CD4-positive, alpha-beta T cell treated with Interleukin-17A for 4 hours (primary cell): ENCODE measurements around the gene PARP16.

Experiments used
- DNase-seq: peaks from one replicate; pipeline ENCODE4 v3.0.0-alpha.2; 2020; ENCODE audit warnings: mixed read lengths

The PARP16 gene, protein sequence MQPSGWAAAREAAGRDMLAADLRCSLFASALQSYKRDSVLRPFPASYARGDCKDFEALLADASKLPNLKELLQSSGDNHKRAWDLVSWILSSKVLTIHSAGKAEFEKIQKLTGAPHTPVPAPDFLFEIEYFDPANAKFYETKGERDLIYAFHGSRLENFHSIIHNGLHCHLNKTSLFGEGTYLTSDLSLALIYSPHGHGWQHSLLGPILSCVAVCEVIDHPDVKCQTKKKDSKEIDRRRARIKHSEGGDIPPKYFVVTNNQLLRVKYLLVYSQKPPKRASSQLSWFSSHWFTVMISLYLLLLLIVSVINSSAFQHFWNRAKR

DNA sequence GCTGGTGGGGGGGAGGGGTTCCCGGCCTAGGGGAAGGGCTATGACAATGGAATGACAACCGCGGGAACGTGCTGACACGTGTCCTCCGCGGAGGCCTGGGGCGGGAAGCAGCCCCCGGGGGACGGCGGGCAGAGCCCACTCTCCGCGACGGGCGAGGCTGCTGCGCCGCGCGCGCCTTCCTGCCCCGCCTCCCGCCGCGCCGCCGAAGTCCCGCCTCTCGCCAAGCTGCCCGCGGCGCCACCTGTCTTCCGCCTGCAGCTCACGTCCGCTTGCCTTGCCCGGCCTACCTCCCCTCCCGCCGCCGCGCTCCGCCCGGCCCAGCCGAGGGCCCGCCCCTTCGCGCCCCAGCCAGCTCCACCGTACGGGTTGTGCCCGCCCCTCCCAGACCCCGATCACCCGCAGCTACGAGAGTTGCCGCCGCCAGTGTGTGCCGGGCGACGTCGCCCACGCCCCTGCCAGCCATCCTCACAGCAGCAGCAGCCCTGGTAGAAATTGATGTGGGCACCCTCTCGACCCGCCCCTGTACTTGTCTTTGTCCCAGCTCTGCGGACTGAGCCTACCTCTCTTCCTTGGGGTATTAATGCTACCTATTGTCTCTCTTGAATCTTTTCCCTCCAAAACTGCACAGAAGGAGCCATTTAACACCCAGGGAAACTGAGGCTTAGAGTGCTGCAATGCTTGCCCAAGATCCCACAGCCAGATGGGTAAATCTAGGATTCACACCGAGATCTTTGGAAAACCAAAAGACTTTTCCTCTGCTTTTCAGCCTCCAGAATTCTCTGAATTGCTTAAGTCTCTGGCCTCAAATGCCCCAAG, at the start of gene PARP16:
Gene PARP16, minus strand, starts transcription at position 180 of the 816 bp plus-strand sequence. CDS start 457 bp downstream, outside the sequence.
- DNase-seq = peak; percentile 95

DNA sequence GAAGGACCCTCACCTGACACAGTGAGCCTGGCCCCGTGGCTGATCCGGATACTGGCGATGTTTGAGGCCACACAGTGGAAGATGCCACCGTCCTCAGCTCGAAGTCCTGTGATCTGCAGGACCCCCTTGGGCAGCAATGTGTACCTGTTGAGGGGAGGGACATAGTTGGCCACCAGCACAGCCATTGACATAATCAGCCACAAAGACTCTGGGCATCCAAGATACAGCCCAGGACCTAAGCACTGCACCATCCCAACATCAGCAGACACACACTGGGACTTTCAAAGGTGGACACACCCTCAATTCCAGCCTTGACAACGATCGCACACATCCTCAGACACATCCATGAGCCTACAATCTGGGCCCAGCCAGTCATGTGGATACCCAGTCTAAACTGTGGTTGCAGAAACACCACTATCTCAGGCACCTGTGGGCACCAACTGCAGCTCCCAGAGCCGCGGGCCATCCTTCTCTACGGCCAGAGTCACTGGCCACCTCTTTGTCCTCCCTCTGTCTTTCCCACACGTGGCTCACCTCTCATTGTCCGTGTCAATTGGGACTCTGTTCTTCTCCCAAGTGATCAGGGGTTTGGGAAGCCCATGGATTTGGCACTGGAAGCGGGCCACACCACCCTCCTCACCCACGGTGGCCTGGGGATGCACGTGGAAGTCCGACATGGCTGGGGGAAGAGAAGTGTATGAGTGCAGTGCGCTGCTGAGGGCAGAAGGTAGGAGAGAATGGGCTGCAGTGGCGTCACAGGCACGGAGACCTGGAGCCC, 48.8 kb upstream of the PARP16 start:
- DNase-seq = no peak

DNA sequence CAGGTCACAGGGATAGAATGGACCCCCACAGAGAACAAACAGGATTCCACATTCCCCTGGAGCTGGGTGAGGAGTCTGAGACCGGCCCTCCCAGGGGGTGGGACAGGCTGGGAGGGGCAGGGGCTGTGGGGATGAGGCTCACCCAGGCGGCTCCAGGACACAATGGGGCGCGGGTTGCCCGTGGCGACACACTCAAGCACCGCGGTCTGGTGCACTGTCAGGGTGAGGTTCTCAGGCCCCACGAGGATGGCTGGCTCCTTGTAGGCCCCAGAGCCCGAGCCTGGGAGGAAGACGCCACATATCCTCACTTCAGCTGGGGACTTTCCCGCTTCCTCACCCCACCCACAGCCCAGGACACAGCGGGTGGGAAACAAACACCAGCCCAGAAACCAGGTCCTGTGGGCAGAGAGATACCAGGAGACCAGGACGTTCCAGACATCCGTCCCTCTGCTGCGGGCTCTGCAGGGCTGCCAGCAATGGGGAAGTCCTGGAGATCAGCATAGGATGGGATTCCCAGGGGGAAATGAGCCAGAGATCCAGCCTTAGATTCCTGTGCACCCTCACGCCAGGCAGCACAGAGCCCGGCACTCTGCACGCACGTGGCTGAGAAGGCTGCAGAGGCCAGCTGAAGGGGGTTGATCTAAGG, 48.0 kb upstream of the PARP16 start:
- DNase-seq = no peak

DNA sequence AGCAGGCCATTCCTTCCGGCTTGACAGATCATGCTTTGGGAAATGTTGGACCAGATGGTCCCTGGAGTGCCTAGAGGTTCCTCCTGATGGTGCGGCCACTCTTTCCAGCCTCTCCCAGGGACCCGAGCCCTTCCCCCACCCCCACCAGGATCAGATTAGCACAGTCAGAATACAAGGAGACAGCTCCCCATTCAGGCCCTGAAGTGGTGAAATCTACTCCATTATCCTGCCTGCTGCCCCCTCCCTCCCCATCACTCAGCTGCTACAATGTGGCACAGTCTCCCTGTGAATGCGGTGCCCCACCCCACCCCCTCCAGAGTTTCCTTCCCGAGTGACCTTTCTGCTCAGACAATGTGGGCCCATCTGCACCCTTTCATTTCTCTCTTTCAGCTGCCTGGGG, 47.2 kb upstream of the PARP16 start:
- no peak for DNase-seq

DNA sequence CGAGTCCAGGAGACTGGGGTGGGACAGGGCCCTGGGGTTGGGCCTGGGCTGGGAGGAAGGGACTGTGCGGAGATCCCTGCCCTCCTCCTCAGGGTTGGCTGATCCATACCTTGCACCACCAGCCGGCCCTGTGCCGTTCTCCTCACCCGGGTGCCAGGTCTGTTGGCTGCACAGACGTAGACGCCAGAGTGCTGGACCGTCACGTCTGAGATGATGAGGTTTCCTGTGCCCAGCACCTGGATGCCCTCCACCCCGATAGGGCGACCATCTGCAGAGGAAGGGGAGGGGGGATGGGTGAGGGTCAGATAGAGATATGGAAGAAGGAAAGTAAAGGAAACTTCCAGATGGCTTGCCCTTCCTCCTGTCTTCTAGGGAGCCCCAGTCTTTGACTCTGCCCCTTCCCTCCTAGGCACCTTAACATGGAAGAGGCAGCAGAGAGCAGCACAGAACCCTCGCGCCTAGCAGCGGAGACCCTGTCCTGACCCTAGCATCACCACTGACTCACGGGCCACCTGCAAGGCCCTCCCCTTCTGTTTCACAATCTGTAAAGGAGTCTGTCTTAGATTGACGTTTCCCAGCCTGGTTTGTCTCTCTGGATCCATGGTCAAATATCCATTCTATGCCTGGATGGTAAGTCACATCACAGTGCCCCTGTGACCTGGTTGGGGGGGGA, 46.6 kb upstream of the PARP16 start:
- no peak for DNase-seq

DNA sequence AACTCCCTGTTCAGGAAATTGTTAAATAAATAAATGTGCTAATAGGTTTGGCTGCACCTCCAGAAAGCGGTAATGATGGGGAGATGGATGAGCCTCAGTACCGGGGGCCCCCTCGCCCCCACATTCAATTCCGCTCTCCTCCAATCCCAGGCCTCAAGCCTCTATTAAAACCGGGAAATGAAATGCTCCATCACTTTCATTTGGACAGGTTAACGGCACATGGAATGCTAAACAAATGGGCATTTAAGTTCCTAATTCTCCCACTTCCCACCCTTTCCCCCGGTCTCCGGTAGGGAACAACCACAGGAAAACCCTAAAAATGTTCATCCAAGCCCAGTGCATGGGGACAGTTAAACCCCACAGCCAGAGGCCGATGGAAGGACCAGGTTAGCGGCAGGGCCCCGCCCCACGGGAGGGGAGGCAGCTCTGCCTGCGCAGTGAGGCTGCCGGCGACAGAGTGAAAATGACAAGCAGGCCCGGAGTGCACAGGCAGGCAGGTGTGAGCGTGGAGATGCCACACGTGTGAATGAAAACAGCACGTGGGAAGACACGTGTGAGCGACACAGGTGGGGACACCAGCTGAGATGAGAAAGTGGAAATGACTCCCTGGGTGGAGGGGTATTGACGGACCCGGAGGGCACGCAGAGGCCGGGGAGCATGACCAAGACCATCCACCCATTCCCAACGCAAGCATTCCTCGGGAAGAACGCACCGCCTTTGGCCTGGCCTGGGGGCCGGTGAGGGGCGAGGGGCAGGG, 45.9 kb upstream of the PARP16 start:
- no peak for DNase-seq

DNA sequence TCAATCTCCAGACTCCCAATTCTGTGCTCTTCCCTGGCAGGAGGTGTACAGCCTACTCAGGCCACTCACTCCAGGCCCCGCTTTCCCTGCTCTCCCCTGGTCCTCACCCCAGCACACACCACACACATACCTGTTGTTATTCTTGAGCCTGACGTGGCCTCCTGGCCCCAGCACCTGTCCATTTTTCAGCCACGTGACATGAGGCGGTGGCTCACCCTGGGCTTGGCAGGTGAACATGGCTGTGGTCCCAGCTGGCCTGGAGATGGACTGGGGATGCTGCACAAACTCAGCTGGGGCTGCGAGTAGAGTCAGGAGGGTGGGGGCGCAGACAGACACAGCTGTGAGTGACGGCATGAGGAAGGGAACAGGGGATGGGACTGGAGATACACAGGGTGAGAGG, 45.1 kb upstream of the PARP16 start:
- DNase-seq = no peak

DNA sequence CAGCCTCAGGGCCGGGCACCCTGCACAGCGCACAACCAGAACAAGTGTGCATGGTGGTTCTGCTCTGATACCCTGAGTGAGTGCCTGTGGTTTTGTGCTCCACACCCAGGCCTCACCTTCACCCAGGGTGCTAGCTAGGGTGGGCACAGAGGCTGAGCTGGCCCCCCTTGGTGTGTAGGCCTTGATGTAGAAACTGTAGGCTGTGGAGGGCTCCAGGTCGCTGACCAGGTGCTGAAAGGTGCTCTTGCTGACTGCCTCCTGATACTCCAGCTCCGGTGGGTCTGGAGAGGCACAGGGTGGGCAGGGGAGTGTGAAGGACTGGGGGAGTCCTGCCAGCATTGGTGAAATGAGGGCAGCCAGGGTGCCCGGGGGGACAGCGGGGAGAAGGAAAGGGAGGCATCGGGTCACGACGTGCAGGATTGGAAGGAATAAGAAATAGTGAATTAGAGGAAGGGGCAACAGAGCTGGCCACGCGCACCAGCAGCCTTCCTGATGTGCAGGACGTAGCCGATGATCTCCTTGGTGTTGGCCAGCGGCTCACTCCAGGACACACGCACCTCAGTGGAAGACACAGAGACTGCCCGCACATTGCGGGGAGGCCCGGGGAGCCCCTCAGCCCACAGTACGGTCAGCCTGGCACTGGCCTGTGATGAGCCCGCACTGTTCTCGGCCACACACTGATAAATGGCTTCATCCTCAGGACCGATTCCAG, 44.4 kb upstream of the PARP16 start:
- DNase-seq = no peak

DNA sequence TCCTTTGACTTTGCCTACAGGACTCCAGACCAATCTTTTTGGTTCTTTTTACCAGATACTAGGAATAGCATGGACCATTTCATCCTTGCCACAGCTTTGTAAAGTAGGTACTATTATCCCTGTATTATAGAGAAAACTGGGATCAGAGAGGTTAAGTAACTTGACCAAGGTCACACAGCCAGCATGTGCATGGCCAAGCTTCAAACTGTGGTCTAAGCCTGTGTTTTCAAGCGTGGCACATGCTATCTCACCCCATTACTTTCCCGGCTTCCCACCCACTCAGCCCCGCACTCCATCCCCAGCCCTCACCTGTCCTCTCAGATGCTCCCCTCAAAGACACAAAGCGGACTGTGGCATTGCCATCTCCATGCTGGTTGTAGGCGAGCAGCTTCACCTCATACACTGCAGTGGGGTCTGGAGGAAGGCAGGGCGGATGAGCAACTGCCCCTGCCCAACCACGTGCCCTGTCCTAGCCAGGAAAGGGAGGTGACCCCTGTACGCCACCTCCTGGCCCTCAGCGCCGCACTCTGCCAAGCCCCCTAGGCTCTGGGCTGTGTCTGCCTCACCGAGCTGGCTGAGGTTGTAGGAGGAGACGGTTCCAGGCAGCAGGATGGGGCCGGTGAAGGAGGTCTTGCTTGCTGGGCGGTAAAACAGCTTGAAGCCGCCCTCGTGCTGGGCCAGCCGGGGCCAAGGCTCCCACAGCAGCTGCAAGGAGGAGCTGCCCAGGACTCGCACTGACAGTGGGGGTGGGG, 43.5 kb upstream of the PARP16 start:
- DNase-seq = no peak

DNA sequence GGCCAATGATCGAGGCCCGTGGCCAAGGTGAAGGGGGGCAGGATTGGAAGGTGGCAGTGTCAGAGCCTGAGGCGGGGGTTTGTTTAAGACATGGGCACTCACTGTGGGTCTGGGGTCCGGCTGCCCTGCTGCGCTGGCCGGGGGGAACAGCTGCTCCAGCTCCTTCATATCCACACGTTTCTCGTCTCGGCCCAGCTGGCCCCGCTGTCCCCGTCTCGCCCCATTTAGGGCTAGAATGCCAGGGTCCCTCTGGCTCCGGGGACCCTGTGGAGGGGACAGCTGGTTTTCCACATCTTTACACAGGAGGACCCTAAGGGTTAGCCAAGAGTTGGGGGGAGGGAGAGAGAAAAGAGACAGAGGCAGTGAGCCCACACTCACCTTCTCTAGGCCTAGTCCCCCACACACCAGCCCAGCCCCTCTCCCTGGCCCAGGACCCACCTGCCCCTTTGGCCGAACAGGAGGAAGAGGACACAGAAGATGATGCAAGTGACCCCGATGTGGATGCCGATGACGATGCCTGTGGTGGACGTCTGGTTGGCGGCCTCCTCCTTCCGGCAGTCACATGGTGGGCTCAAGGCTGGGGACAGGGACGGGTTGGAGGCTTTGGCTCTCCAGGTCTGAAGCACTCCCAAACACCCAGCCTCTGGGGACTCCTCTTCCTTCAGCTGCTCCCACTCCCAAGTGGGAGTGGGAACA, 42.8 kb upstream of the PARP16 start:
- no peak for DNase-seq

DNA sequence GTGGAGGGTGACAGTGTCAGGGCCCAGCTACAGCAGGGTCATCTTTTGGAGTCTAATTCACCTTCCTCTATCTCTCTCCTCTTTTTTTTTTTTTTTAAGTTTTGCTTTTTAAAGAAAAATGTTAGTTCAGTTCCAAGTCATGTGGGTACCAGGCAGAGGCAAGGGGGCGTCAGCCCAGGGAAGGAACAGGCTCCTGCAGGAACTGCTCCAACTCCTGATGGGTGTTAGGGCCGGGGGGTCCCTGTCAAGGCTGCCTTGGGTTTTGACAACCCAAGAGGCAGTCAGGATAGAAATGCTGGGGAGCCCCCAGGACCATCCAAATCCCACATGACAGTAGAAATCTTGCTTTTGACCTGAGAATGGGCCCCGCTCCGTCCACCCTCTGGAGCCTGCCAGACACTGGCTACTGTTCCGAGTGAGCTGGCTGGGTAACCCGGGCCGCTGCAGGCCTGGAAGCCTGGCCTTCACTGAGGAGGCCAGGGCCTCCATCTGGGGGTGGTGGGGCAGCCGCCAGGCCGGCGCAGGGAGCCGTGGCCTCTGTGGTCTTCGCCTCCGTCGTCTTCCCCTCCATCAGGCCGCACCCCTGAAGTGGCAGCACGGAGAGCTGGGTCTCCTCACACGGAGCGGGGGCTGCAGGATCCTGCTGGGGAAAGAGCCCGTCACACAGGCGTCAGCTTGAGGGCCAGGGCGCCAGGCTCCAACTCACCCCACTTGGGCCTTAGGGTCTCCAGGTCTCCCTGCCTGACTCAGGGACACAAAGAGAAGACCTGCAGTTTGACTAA, 42.0 kb upstream of the PARP16 start:
- DNase-seq = no peak

DNA sequence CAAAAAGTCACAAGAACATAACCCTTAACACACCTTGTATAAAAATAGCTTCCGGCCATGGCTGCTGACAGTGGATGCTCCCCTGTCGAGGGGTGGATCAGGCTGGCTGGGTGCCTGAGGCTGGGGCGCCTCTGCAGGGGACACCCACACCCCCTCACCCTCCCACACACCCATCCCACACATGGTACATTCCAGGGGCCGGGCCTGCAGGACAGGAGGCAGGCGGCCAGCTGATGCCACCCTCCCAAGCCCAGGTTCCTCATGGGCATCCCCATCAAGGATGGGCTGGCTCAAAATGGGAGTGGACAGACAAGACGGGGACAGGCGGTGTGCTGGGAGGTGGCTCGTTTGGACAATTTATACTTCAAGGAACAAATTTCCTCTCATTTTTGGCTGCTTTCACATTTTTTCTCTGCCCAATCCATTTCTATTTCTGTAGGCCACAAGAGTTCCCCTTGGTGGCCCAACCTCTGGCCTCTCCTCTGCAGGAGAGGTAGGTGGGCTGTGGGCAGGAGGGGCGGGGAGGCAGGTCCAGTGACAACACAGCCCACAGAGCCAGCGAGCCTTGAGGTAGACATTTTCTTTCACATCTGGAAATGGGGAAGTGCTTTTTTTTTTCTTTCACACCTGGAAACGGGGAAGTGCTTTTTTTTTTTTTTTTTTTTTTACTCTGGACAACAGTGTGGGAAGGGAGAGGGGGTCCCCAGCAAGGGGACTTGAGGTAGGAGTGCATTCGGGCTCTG, 41.1 kb upstream of the PARP16 start:
- DNase-seq = no peak

DNA sequence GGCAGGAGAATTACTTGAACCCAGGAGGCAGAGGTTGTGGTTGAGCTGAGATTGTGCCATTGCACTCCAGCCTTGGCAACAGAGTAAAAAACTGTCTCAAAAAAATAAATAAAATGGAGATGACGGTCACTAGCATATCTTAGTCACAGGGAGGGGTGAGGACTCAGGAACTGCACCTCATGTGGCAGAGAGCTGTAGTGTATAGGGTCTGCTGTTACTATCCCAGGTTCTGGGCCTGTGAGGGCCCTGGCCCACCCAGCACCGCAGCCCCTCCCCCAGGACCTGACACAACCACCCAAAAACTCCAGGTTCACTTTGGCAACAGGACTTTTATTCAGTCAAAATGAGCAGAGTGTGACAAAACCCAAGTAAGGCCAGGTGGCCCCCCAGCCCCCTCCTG, 40.1 kb upstream of the PARP16 start:
- DNase-seq = no peak

DNA sequence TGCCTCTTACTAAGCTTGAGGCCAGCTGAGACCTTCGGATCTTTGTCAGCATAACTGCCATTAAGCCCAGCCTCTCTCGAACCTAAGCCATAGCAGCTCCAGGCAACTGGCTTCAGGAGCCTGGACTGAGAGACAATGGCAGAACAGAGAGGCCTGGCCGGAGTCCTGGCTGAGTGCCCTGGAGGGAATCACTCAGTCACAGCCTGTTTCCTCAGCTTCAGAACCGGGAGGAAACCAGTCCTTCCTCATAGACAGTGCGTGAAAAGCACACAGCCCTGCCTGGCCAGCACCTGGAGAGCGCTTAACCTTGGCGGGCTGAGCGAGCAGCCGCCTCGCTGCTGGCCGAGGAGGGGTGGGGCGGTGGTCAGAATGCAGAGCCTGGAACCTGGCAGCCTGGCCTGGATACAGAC, 39.4 kb upstream of the PARP16 start:
- DNase-seq = no peak

DNA sequence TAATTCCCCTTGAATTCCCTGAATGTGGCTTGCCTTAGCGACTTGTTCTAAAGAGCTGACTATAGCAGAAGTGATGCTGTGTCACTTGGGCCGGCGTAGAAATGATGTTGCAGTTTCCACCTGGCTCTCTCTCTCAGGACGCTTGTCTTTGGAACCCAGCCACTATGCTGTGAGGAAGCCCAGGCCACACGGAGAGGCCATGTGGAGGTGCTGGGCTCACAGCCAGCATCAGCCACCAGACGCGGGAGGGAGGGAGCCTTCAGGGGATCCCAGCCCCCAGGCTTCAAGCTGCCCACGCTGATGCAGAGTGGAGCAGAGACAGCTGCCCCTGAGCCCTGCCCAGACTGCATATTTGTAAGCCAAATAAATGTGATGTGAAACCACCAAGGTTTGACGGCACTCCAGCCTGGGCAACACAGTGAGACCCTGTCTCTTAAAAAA, 36.4 kb upstream of the PARP16 start:
- no peak for DNase-seq

DNA sequence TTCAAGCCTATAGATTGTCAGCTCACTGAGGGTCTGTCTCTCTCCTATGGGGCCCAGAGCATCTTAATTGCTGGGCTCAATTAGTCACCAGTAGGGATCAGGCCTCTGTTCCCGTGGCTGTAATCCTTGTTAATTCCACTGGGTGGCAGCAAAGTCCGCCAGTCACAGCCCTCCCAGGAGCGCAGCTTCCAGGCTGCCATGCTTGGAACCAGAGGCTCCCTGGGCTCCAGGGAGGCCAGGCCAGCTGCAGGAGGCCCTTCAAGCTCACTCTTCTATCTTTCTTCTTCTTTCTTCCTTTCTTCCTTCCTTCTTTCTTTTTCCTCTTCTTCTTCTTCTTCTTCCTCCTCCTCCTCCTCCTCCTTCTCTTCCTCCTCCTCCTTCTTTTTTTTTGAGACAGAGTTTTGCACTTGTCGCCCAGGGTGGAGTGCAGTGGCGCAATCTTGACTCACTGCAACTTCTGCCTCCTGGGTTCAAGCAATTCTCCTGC, 32.2 kb upstream of the PARP16 start:
- peak; percentile 80 for DNase-seq

DNA sequence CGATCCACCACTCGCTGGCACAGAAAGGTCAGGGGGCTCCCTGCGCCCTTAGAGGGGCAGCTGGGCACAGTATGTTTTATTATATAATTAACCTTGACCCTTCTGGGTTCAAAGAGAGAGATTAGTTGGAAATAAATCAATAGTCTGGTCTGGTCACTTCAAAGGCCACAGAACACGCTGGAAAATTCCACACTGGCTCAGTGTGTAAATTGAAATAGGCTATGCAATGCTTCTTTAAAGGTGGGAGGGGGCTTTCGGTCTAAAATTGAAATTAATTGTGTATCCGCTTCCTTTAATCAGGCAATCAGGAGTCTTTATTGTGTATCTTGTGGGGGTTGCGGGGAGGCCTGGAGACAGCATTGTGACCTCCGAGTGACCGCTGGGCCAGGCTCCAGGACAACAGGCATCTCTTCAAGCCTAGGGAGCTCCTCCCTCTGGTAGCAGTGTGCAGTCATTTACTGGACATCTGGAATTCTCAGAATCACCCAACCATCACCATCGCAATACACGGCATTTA, 25.8 kb upstream of the PARP16 start:
- no peak for DNase-seq
